Measurements from ENCODE around the gene NFKBIE. TPM values are rescaled to one million over a fixed set of nuclear protein-coding genes. Genes with fewer than 3 reads are reported as not detected.

NFKBIE gene
- total RNA-seq, 2 donors from 2014 or later = 24.1 to 26.1 TPM

Other genes with a start within 250 kb of the NFKBIE start
- gene MRPL14, start 138.1 kb downstream of the NFKBIE start, total RNA-seq = 10 to 100 TPM; 36.5 to 49.9 TPM
- 10 to 100 TPM; 21.2 to 22.2 TPM for gene TMEM63B, start 138.0 kb downstream of the NFKBIE start, total RNA-seq
- gene CAPN11, start 106.7 kb downstream of the NFKBIE start, total RNA-seq = not detected
- not detected for gene MYMX, start 48.6 kb downstream of the NFKBIE start, total RNA-seq
- 10 to 100 TPM; 25.1 to 95.6 TPM for gene SLC29A1, start 42.0 kb downstream of the NFKBIE start, total RNA-seq
- 1,000 to 10,000 TPM; 1,035 to 1,696 TPM for gene HSP90AB1, start 18.4 kb downstream of the NFKBIE start, total RNA-seq
- 10 to 100 TPM; 34.6 to 39.4 TPM for gene SLC35B2, start 8.0 kb downstream of the NFKBIE start, total RNA-seq
- not detected for gene TMEM151B, start 4.9 kb upstream of the NFKBIE start, total RNA-seq
- gene AARS2, start 47.8 kb upstream of the NFKBIE start, total RNA-seq = 10 to 100 TPM; 19.3 to 32.6 TPM
- gene SPATS1, start 77.1 kb upstream of the NFKBIE start, total RNA-seq = not detected
- 10 to 100 TPM; 21.6 to 22.6 TPM for gene CDC5L, start 122.2 kb upstream of the NFKBIE start, total RNA-seq

Data from natural killer cell treated with Interleukin-12 subunit alpha and Interleukin-12 subunit beta and Interleukin-15 and Interleukin-18, amount 100 ng/mL, for 72 hours (primary cell).